Measurements from ENCODE around the gene GRID1. TPM values are rescaled to one million over a fixed set of nuclear protein-coding genes. Genes with fewer than 3 reads are reported as not detected.

The GRID1 gene
- total and polyA plus RNA-seq, 11 donors = 0.69 to 3.4 (median 1.6) TPM

GRCh38 chr10:86287966-86288579 lies 78.5 kb downstream of the GRID1 start:
- ATAC-seq (no peak), DNase-seq (no peak)
- TF ChIP-seq, protein P1, sequence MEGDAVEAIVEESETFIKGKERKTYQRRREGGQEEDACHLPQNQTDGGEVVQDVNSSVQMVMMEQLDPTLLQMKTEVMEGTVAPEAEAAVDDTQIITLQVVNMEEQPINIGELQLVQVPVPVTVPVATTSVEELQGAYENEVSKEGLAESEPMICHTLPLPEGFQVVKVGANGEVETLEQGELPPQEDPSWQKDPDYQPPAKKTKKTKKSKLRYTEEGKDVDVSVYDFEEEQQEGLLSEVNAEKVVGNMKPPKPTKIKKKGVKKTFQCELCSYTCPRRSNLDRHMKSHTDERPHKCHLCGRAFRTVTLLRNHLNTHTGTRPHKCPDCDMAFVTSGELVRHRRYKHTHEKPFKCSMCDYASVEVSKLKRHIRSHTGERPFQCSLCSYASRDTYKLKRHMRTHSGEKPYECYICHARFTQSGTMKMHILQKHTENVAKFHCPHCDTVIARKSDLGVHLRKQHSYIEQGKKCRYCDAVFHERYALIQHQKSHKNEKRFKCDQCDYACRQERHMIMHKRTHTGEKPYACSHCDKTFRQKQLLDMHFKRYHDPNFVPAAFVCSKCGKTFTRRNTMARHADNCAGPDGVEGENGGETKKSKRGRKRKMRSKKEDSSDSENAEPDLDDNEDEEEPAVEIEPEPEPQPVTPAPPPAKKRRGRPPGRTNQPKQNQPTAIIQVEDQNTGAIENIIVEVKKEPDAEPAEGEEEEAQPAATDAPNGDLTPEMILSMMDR (IDR thresholded peaks at IDR 0.05) = no peak
- TF ChIP-seq POLR2A (IDR thresholded peaks at IDR 0.05) = no peak
- no peaks in the 10 kb centered on the region for H3K27me3 ChIP-seq
- intact Hi-C loops (cut with DNase I) = no loop called here
- no peaks in the 10 kb centered on the region for H3K36me3 ChIP-seq
- no peak overlapping the region for H3K27ac ChIP-seq
- no peak overlapping the region for H3K4me3 ChIP-seq
- no peaks in the 10 kb centered on the region for H3K4me1 ChIP-seq
- no peaks in the 10 kb centered on the region for H3K9me3 ChIP-seq
- 66 to 89% (median 73%) methylated on average over 5 to 6 of the region's 6 CpGs for WGBS, 4 donors

DNA sequence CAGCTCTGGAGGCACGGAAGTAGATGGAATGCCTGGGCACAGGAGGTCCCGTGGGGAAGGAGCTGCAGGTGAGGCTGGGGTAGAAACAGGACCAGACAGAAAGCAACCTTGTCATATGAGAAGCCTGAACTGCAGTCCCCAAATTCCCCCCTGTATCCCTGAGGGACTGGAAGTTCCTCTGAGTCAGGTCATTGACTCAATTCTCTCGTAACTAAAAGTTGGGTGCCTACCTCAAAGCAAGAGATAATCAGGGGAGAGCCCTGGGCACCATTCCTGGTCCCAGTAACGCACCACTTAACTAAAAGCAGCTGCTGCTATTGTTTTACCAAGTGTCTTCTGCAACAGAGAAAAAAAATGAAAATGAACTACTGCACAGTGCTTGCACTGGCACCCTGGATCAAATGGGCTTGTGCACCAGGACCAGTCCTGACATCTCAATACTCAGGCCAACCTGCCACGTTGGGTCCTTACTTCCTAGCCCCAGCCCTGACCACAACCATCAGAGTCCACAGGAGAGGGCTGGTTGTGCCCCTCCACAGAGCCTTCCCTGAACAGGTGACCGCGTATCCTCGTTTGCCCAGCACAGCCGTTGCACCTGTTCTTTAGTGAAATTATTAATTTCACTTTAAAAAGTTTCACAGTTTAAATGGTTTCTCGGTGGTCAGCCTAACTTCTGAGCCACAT lies 79.3 kb downstream of the GRID1 start:
- 80 to 83% (median 80%) methylated on average over 10 of the region's 10 CpGs for WGBS, 4 donors
- DNase-seq (no peak), ATAC-seq (no peak)
- no peak overlapping the region for H3K27ac ChIP-seq
- no peaks in the 10 kb centered on the region for H3K9me3 ChIP-seq
- no peaks in the 10 kb centered on the region for H3K4me1 ChIP-seq
- no peaks in the 10 kb centered on the region for H3K27me3 ChIP-seq
- TF ChIP-seq POLR2A (IDR thresholded peaks at IDR 0.05) = no peak
- TF ChIP-seq, protein P1 (IDR thresholded peaks at IDR 0.05) = no peak
- no peaks in the 10 kb centered on the region for H3K36me3 ChIP-seq
- no peak overlapping the region for H3K4me3 ChIP-seq
- intact Hi-C loops (cut with DNase I) = no loop called here

DNA sequence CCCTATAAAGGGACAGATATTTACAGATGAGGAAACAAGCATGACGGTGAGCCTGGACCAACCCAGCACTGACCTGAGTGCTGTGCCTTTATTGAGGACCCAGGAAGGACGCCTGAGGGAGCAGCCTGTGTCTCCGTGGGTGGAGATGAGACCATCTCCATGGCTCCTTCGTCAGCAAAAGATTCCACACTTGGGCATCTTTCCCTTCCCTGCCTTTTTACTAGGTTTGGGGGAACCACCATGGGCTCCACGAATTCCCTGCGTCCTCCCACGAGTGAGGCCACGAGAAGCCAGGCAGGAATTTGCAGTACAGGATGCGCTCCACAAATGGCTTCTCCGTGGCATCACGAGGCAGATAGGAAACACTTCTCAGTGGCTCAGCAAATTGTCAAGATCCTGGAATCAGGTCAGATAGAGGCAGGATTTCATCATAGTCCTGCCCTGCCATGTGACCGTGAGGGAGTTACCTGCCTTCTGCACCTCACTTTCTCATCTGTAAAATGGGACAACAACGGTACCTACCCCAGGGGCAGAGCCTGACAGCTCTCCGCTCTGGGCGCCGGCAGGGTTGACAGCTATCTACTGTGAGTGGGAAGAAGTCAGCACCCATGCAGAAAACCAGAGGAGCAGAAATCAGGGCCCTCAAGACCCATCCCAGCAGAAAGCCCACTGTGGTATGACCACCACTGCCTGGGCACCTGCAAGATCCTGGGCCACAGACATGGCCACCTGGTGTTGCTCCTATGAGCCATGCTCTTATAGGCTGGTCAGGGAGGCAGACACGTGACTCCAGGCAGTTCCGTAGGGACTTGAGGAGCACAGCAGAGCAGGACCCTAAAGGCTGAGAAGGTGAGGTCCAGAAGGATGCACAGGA lies 80.1 kb downstream of the GRID1 start:
- Histone ChIP-seq H3K4me1 (no peaks in the 10 kb centered on the region), H3K4me3 (no peak overlapping the region), H3K36me3 (no peaks in the 10 kb centered on the region), H3K9me3 (no peaks in the 10 kb centered on the region), H3K27me3 (no peaks in the 10 kb centered on the region), H3K27ac (no peak overlapping the region)
- DNase-seq (no peak), ATAC-seq (no peak)
- no peak for TF ChIP-seq POLR2A (IDR thresholded peaks at IDR 0.05)
- TF ChIP-seq, protein P1 (IDR thresholded peaks at IDR 0.05) = no peak
- 84 to 89% (median 88%) methylated on average over 18 of the region's 18 CpGs for WGBS, 4 donors
- intact Hi-C loops (cut with DNase I) = no loop called here
